ENCODE measurements around the gene CENPC.

Gene CENPC

GRCh38 chr4:67575232-67576058 is 30.1 kb upstream of the CENPC start:
- Histone ChIP-seq H3K4me1 (ENCODE audit: control insufficient read depth, insufficient read depth, low read length) (no peaks in the 10 kb centered on the region), H3K4me3 (ENCODE audit: low read length in 2 of 2) (no peak overlapping the region), H3K36me3 (ENCODE audit: control insufficient read depth in 2 of 2, insufficient read depth in 2 of 2, low read length in 2 of 2) (no peaks in the 10 kb centered on the region), H3K27me3 (ENCODE audit: control insufficient read depth in 1 of 2, insufficient read depth in 2 of 2, low read length in 2 of 2) (no peaks in the 10 kb centered on the region), H3K9ac (ENCODE audit: low read length in 2 of 2) (no peak overlapping the region), H3K27ac (ENCODE audit: low read length) (no peak overlapping the region), H3K9me3 (ENCODE audit: control insufficient read depth in 2 of 2, low read length in 2 of 2) (no peaks in the 10 kb centered on the region)

DNA sequence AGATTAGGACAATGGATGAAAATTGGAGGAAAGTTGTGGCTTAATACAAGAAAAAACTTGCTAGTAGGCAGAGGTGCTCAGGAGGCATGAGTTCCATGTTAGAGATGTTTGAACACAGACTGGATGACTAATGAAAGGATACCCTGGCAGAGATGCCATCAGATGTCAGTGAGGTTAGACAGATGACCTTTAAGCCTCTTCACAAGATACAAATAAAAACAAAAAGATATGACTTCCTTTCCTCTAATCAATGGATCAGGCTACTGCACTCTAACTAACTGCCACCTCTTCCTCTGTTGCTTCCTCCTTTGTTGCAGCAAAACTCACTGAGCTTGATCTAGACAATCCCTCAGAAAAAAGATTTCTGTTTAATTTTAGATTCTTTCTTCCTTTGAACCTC is 27.9 kb upstream of the CENPC start:
- no peaks in the 10 kb centered on the region for H3K4me1 ChIP-seq (ENCODE audit: control insufficient read depth, insufficient read depth, low read length)
- H3K9ac ChIP-seq (ENCODE audit: low read length in 2 of 2) = no peak overlapping the region
- no peaks in the 10 kb centered on the region for H3K36me3 ChIP-seq (ENCODE audit: control insufficient read depth in 2 of 2, insufficient read depth in 2 of 2, low read length in 2 of 2)
- no peak overlapping the region for H3K4me3 ChIP-seq (ENCODE audit: low read length in 2 of 2)
- H3K27ac ChIP-seq (ENCODE audit: low read length) = no peak overlapping the region
- H3K27me3 ChIP-seq (ENCODE audit: control insufficient read depth in 1 of 2, insufficient read depth in 2 of 2, low read length in 2 of 2) = no peaks in the 10 kb centered on the region
- no peaks in the 10 kb centered on the region for H3K9me3 ChIP-seq (ENCODE audit: control insufficient read depth in 2 of 2, low read length in 2 of 2)

DNA sequence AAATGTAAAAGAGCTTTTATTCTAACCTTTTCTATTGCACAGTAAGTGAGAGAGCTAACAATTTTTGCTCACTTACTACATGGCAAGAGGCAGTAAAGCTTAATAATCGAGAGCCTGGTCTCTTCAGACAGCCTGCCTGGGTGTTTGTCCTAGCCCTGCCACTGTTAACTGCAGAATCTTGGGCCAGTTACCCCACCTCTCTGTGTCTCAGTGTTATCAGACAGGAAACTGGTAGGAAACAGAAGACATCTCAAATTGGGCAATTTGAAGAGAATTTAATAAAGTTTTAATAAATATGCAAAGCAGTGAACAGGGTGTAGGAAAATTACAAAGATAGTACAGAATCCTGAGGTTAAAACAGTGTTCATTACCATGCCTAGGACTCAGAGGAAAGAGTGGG is 26.7 kb upstream of the CENPC start:
- no peaks in the 10 kb centered on the region for H3K9me3 ChIP-seq (ENCODE audit: control insufficient read depth in 2 of 2, low read length in 2 of 2)
- no peaks in the 10 kb centered on the region for H3K4me1 ChIP-seq (ENCODE audit: control insufficient read depth, insufficient read depth, low read length)
- no peak overlapping the region for H3K27ac ChIP-seq (ENCODE audit: low read length)
- H3K4me3 ChIP-seq (ENCODE audit: low read length in 2 of 2) = no peak overlapping the region
- no peaks in the 10 kb centered on the region for H3K27me3 ChIP-seq (ENCODE audit: control insufficient read depth in 1 of 2, insufficient read depth in 2 of 2, low read length in 2 of 2)
- H3K36me3 ChIP-seq (ENCODE audit: control insufficient read depth in 2 of 2, insufficient read depth in 2 of 2, low read length in 2 of 2) = no peaks in the 10 kb centered on the region
- no peak overlapping the region for H3K9ac ChIP-seq (ENCODE audit: low read length in 2 of 2)

GRCh38 chr4:67570537-67570936 is 25.2 kb upstream of the CENPC start:
- no peaks in the 10 kb centered on the region for H3K36me3 ChIP-seq (ENCODE audit: control insufficient read depth in 2 of 2, insufficient read depth in 2 of 2, low read length in 2 of 2)
- no peaks in the 10 kb centered on the region for H3K27me3 ChIP-seq (ENCODE audit: control insufficient read depth in 1 of 2, insufficient read depth in 2 of 2, low read length in 2 of 2)
- no peaks in the 10 kb centered on the region for H3K9me3 ChIP-seq (ENCODE audit: control insufficient read depth in 2 of 2, low read length in 2 of 2)
- H3K27ac ChIP-seq (ENCODE audit: low read length) = no peak overlapping the region
- H3K4me3 ChIP-seq (ENCODE audit: low read length in 2 of 2) = no peak overlapping the region
- H3K4me1 ChIP-seq (ENCODE audit: control insufficient read depth, insufficient read depth, low read length) = no peaks in the 10 kb centered on the region
- no peak overlapping the region for H3K9ac ChIP-seq (ENCODE audit: low read length in 2 of 2)

DNA sequence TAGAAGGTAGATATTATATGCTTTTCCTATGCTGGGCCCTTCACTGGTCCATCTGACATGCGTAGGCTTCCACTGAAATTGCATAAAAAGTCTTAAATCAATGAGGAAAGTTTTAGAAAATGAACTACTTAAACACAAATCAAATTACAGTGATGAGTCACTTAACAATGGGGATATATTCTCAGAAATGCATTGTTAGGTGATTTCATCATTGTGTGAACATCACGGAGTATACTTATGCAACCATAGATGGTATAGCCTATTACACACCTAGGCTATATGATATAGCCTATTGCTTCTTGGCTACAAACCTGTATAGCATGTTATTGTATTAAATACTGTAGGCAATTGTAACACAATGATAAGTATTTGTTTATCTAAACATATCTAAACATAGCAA is 23.5 kb upstream of the CENPC start:
- H3K36me3 ChIP-seq (ENCODE audit: control insufficient read depth in 2 of 2, insufficient read depth in 2 of 2, low read length in 2 of 2) = no peaks in the 10 kb centered on the region
- no peak overlapping the region for H3K9ac ChIP-seq (ENCODE audit: low read length in 2 of 2)
- no peaks in the 10 kb centered on the region for H3K27me3 ChIP-seq (ENCODE audit: control insufficient read depth in 1 of 2, insufficient read depth in 2 of 2, low read length in 2 of 2)
- no peaks in the 10 kb centered on the region for H3K9me3 ChIP-seq (ENCODE audit: control insufficient read depth in 2 of 2, low read length in 2 of 2)
- H3K4me1 ChIP-seq (ENCODE audit: control insufficient read depth, insufficient read depth, low read length) = no peaks in the 10 kb centered on the region
- no peak overlapping the region for H3K27ac ChIP-seq (ENCODE audit: low read length)
- H3K4me3 ChIP-seq (ENCODE audit: low read length in 2 of 2) = no peak overlapping the region

GRCh38 chr4:67566335-67566734 is 21.0 kb upstream of the CENPC start:
- Histone ChIP-seq H3K4me3 (ENCODE audit: low read length in 2 of 2) (no peak overlapping the region), H3K36me3 (ENCODE audit: control insufficient read depth in 2 of 2, insufficient read depth in 2 of 2, low read length in 2 of 2) (no peaks in the 10 kb centered on the region), H3K4me1 (ENCODE audit: control insufficient read depth, insufficient read depth, low read length) (no peaks in the 10 kb centered on the region), H3K9ac (ENCODE audit: low read length in 2 of 2) (no peak overlapping the region), H3K27me3 (ENCODE audit: control insufficient read depth in 1 of 2, insufficient read depth in 2 of 2, low read length in 2 of 2) (no peaks in the 10 kb centered on the region), H3K9me3 (ENCODE audit: control insufficient read depth in 2 of 2, low read length in 2 of 2) (no peaks in the 10 kb centered on the region), H3K27ac (ENCODE audit: low read length) (no peak overlapping the region)

GRCh38 chr4:67565284-67565683 is 20.0 kb upstream of the CENPC start:
- Histone ChIP-seq H3K4me1 (ENCODE audit: control insufficient read depth, insufficient read depth, low read length) (no peaks in the 10 kb centered on the region), H3K9ac (ENCODE audit: low read length in 2 of 2) (no peak overlapping the region), H3K36me3 (ENCODE audit: control insufficient read depth in 2 of 2, insufficient read depth in 2 of 2, low read length in 2 of 2) (no peaks in the 10 kb centered on the region), H3K27ac (ENCODE audit: low read length) (no peak overlapping the region), H3K27me3 (ENCODE audit: control insufficient read depth in 1 of 2, insufficient read depth in 2 of 2, low read length in 2 of 2) (no peaks in the 10 kb centered on the region), H3K9me3 (ENCODE audit: control insufficient read depth in 2 of 2, low read length in 2 of 2) (no peaks in the 10 kb centered on the region), H3K4me3 (ENCODE audit: low read length in 2 of 2) (no peak overlapping the region)

GRCh38 chr4:67558493-67558892 is 13.2 kb upstream of the CENPC start, which contains the start of gene STAP1:
STAP1 (plus strand) TSS chr4:67558727; CDS start chr4:67558810, 83 bp downstream.
- no peak within 1 kb of the TSS for H3K4me3 ChIP-seq (ENCODE audit: low read length in 2 of 2)

DNA sequence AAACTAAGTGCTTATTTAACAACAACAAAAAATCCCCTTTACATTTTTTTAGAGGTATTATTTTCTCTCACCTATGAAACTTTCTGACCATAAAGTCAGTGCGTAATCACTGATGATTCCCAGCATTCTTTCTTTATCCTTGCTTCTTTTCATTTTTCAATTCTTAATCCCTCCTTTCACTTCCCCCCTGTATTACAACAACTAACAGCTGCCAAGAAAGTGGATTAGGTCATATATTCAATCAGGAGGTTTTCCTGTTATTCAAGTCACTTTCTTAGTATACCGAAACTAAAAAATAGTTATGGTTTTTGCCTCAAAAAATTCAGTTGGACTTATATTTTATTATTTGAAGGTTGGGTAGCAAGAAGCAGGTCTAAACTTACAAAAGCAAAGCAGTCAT is 11.1 kb upstream of the CENPC start:
- no peaks in the 10 kb centered on the region for H3K27me3 ChIP-seq (ENCODE audit: control insufficient read depth in 1 of 2, insufficient read depth in 2 of 2, low read length in 2 of 2)
- H3K9me3 ChIP-seq (ENCODE audit: control insufficient read depth in 2 of 2, low read length in 2 of 2) = no peaks in the 10 kb centered on the region
- no peaks in the 10 kb centered on the region for H3K4me1 ChIP-seq (ENCODE audit: control insufficient read depth, insufficient read depth, low read length)
- H3K27ac ChIP-seq (ENCODE audit: low read length) = no peak overlapping the region
- H3K4me3 ChIP-seq (ENCODE audit: low read length in 2 of 2) = no peak overlapping the region
- H3K36me3 ChIP-seq (ENCODE audit: control insufficient read depth in 2 of 2, insufficient read depth in 2 of 2, low read length in 2 of 2) = no peaks in the 10 kb centered on the region
- H3K9ac ChIP-seq (ENCODE audit: low read length in 2 of 2) = no peak overlapping the region

More at GRCh38 chr4:67558493-67558892, 13.2 kb upstream of the CENPC start, which contains the start of gene STAP1:
- no peaks in the 10 kb centered on the region for H3K4me1 ChIP-seq (ENCODE audit: control insufficient read depth, insufficient read depth, low read length)
- no peaks in the 10 kb centered on the region for H3K36me3 ChIP-seq (ENCODE audit: control insufficient read depth in 2 of 2, insufficient read depth in 2 of 2, low read length in 2 of 2)
- no peak within 1 kb of the TSS for H3K9ac ChIP-seq (ENCODE audit: low read length in 2 of 2)
- H3K9me3 ChIP-seq (ENCODE audit: control insufficient read depth in 2 of 2, low read length in 2 of 2) = no peaks in the 10 kb centered on the region
- no peak within 1 kb of the TSS for H3K27ac ChIP-seq (ENCODE audit: low read length)
- no peaks in the 10 kb centered on the region for H3K27me3 ChIP-seq (ENCODE audit: control insufficient read depth in 1 of 2, insufficient read depth in 2 of 2, low read length in 2 of 2)

DNA sequence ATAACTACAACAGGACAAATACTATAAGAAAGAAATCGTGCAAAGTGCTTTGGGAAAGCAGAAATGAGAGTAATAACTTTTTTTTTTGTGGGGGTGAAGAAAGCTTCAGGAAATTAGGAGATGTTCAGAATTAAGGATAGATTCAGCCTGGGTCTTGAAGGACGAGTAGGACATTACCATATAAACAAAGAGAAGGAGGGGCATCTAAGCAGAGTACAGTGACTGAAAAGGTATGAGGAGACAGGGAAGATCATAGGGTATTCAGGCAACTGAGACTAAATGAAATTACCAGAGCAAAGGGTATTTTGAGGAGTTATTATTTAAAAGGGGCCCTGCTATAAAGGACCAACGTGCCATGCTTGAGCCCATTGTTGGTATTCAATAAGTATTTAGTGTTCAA is 10.1 kb upstream of the CENPC start:
- H3K9ac ChIP-seq (ENCODE audit: low read length in 2 of 2) = no peak overlapping the region
- H3K4me1 ChIP-seq (ENCODE audit: control insufficient read depth, insufficient read depth, low read length) = no peaks in the 10 kb centered on the region
- H3K9me3 ChIP-seq (ENCODE audit: control insufficient read depth in 2 of 2, low read length in 2 of 2) = no peaks in the 10 kb centered on the region
- H3K27me3 ChIP-seq (ENCODE audit: control insufficient read depth in 1 of 2, insufficient read depth in 2 of 2, low read length in 2 of 2) = no peaks in the 10 kb centered on the region
- no peaks in the 10 kb centered on the region for H3K36me3 ChIP-seq (ENCODE audit: control insufficient read depth in 2 of 2, insufficient read depth in 2 of 2, low read length in 2 of 2)
- H3K27ac ChIP-seq (ENCODE audit: low read length) = no peak overlapping the region
- H3K4me3 ChIP-seq (ENCODE audit: low read length in 2 of 2) = no peak overlapping the region

GRCh38 chr4:67554096-67554495 is 8.8 kb upstream of the CENPC start:
- no peak overlapping the region for H3K4me3 ChIP-seq (ENCODE audit: low read length in 2 of 2)
- H3K36me3 ChIP-seq (ENCODE audit: control insufficient read depth in 2 of 2, insufficient read depth in 2 of 2, low read length in 2 of 2) = no peaks in the 10 kb centered on the region
- no peaks in the 10 kb centered on the region for H3K27me3 ChIP-seq (ENCODE audit: control insufficient read depth in 1 of 2, insufficient read depth in 2 of 2, low read length in 2 of 2)
- H3K27ac ChIP-seq (ENCODE audit: low read length) = no peak overlapping the region
- no peaks in the 10 kb centered on the region for H3K4me1 ChIP-seq (ENCODE audit: control insufficient read depth, insufficient read depth, low read length)
- no peak overlapping the region for H3K9ac ChIP-seq (ENCODE audit: low read length in 2 of 2)
- no peaks in the 10 kb centered on the region for H3K9me3 ChIP-seq (ENCODE audit: control insufficient read depth in 2 of 2, low read length in 2 of 2)

Data from stomach smooth muscle (tissue), 2 donors.